Activated naive CD4-positive, alpha-beta T cell treated with anti-CD3 and anti-CD28 coated beads, Interleukin-2, amount 50 U/mL, for 72 hours (primary cell): Measurements from ENCODE around the gene TPSG1. TPM values are rescaled to one million over a fixed set of nuclear protein-coding genes. Genes with fewer than 3 reads are reported as not detected.
"Not testable (repeated sequence)": the region's sequence is repeated elsewhere in the genome, so short reads cannot be mapped to it uniquely, and the experiment has no call there.

Experiments used
- ATAC-seq, 2 donors: fragments of 150-1000 bp; cut with Tn5 transposase; 2 replicates each; pipeline ENCODE4 v1.10.0; 2021; ENCODE audit warnings: mild to moderate bottlenecking in 2 of 2, moderate library complexity in 2 of 2
- DNase-seq, 2 donors: peaks; one replicate each; pipeline ENCODE4 v3.0.0; 2021 to 2022; ENCODE audit warnings: low spot score in 2 of 2
- H3K27ac Mint-ChIP-seq, 2 donors: one replicate each; pipeline ENCODE4 v1.8.0; 2022; ENCODE audit warnings: mild to moderate bottlenecking in 2 of 2, mixed read lengths in 2 of 2
- H3K36me3 Mint-ChIP-seq, 2 donors: one replicate each; pipeline ENCODE4 v1.8.0; 2022; ENCODE audit warnings: mixed read lengths in 2 of 2
- H3K9me3 Mint-ChIP-seq, 2 donors: one replicate each; pipeline ENCODE4 v1.8.0; 2022; ENCODE audit warnings: mixed read lengths in 2 of 2
- total RNA-seq, 2 donors: library from RNA; stranded (reverse); gene quantifications; one replicate each; pipeline ENCODE4 v1.2.3, GENCODE V29; 2022

Gene TPSG1
- total RNA-seq, 2 donors from 2014 or later, result not detected

DNA sequence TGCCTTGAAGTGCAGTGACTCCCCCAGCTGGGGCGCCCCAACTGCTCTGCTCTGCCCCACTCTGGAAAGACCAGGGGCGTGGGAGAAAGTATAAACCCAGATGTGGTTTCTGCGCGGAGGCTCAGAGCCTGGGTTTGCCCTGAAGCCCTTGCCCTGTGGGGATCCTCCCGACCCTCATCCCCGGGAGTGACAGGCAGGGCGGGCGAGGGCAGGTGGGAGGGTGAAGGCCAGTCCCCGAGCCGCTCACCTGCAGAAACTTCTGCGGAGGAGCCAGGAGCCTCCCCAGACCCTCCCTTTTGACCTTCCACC is 34.6 kb upstream of the TPSG1 start:
- H3K36me3 Mint-ChIP-seq, result no peaks in the 10 kb centered on the region
- peaks cover 6% of the 10 kb centered on the region in 2 donors for H3K9me3 Mint-ChIP-seq
- ATAC-seq (no peak), DNase-seq (no peak)
- no peak overlapping the region for H3K27ac Mint-ChIP-seq

DNA sequence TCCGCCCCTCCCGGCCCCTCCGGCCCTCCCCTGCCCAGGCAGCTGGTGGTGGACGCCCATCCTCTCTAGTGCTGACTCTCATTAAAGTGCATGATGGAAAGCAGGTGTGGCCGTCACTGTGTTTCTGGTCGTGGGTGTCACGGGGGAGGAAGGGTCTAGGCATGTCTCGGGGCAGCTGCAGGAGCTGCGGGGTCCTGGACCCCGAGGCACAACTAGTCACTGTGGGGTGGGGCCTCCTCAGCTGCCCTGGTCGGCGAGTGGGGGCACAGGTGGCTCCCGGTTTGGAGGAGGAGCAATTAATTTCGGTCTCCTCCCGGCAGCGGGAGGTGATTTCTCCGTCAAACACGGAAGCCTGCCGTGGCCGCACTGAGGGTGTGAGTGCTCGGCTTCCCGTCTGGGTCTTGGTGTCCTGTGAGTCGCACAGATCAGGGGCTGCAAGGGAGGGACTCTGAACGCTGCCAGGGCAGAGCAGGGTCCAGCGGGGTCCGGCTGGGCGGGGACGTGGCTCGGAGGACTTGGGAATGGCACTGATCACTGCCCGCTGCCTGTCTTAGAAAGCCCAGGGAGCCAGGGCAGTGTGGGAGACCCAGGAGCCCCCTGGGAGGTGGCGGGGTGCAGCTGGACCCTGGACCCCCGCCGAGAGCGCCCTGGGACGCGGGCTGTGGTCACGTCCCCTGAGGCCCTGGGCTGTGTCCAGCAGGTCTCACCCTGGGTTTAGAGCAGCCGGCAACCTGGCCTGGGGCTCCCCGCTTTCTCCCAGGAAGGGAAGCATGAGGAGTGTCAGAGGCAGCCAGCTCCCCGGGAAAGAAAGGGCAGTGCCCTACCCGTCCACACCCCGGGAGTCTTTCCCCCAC is 34.1 kb upstream of the TPSG1 start:
- no peak overlapping the region for H3K27ac Mint-ChIP-seq
- DNase-seq (no peak), ATAC-seq (no peak)
- no peaks in the 10 kb centered on the region for H3K36me3 Mint-ChIP-seq
- H3K9me3 Mint-ChIP-seq, result peaks cover under 1% of the 10 kb centered on the region in 2 donors

DNA sequence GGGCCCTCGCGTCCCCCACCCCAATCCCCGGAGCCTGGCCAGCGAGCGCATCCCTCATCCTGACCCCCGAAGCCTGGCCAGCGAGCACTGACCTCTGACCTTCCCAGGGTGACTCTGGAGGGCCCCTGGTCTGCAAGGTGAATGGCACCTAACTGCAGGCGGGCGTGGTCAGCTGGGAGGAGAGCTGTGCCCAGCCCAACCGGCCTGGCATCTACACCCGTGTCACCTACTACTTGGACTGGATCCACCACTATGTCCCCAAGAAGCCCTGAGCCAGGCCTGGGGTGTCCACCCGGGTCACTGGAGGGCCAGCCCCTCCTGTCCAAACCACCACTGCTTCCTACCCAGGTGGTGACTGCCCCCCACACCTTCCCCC is 33.1 kb upstream of the TPSG1 start:
- H3K9me3 Mint-ChIP-seq, result no peaks in the 10 kb centered on the region

DNA sequence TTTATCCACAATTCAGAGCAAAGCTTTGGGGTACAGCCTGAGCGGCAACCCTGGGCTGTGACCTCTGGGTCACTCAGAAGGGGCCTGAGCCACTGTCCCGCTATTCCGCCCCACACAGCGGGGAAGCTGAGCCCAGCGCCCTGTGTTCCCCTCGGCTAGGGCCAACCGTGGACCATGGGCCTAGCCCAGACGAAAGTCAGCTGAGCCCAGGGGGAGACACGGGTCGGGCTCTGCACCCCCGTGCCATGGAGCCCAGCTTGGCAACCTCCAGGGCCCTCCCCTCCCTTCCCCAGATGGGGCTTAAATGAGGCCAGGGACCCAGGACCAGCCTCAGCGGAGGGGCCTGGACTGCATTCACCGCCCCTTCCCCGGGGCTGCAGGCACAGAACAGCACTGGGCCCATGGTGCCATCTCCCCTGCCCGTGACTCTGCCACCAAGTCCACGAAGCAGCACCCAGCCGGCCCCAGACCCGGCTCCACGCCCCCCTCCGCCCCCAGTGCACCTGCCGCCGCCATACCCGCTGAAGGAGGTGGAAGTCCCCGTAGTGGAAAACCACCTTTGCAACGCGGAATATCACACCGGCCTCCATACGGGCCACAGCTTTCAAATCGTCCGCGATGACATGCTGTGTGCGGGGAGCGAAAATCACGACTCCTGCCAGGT is 32.6 kb upstream of the TPSG1 start:
- Mint-ChIP-seq H3K9me3 (no peaks in the 10 kb centered on the region), H3K27ac (no peak overlapping the region), H3K36me3 (no peaks in the 10 kb centered on the region)
- no peak for DNase-seq
- no peak for ATAC-seq

More for the DNA sequence above, 33.1 kb upstream of the TPSG1 start:
- Mint-ChIP-seq H3K27ac (no peak overlapping the region), H3K36me3 (no peaks in the 10 kb centered on the region)
- ATAC-seq (no peak), DNase-seq (no peak)

DNA sequence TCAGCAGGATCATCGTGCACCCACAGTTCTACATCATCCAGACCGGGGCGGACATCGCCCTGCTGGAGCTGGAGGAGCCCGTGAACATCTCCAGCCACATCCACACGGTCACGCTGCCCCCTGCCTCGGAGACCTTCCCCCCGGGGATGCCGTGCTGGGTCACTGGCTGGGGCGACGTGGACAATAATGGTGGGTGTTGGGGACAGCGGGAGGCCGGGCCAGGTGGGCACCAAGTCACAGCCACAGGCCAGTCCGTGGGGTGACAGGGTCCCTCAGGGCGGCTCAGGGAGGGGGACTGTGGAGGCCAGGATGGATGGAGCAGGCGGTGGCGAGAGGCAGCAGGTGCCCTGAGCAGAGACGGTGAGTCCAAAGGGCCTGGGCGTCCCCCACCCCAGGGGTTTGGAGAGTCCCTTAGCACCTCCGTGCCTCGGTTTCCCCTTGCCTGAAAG is 31.8 kb upstream of the TPSG1 start:
- Mint-ChIP-seq H3K9me3 (no peaks in the 10 kb centered on the region), H3K27ac (no peak overlapping the region), H3K36me3 (no peaks in the 10 kb centered on the region)
- ATAC-seq (no peak), DNase-seq (no peak)

DNA sequence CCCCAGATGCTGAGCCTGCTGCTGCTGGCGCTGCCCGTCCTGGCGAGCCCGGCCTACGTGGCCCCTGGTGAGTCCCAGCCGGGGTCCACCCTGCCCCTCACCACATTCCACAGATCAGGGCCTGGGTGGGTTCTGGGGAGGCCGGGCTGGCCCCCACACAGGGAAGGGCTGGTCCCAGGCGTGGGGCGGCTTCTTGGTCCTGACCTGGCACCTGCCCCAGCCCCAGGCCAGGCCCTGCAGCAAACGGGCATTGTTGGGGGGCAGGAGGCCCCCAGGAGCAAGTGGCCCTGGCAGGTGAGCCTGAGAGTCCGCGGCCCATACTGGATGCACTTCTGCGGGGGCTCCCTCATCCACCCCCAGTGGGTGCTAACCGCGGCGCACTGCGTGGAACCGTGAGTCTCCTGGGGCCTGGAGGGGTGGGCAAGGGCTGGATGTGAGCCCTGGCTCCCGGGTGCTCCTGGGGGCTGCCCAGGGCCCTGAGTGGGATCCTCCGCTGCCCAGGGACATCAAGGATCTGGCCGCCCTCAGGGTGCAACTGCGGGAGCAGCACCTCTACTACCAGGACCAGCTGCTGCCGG is 31.3 kb upstream of the TPSG1 start:
- H3K27ac Mint-ChIP-seq, DNase-seq, H3K36me3 Mint-ChIP-seq, H3K9me3 Mint-ChIP-seq, ATAC-seq: not testable (repeated sequence)

DNA sequence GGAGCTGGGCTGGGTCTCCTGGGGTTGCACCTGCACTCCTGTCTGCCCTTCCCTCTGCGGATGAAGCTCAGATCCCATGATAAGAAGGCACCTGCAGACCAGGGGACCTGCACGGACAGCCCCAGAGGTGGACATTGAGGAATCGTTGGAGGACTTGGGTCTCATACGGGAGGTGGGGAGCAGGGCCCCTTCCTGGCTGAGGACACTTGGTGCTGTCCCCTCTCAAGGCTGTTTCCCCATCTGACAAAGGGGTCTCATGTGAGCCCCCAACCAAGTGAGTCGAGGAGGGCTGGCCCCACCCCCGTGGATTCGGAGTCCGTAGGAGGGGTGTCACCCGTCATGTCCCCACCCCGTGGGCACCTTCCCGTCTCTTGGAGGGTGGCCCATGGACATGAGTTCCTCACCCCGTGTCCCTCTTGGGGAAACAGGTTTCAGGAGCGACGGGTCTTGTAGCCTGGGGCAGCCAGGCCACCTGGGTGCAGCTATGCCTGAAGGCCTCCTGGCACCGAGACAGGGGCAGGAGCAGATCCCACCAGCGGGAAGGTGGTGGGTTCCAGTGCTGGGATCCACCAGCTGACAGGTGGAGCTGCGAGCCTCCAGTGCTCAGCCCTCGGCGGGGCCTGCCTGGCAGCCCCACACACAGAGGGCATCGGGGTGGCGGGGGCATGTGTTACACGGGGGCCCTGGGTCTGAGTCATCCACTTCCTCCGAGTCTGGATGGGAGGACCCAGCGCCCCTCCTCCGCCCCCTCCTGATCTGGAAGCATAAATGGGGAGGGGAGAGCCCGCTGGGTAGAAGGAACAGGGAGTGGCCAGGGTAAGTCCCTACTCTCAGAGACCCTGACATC is 30.4 kb upstream of the TPSG1 start, which contains the start of gene TPSD1:
Gene TPSD1, plus strand, starts transcription at position 794 of the 847 bp plus-strand sequence. CDS start 212 bp downstream, outside the sequence.
- ATAC-seq, H3K27ac Mint-ChIP-seq, DNase-seq, H3K36me3 Mint-ChIP-seq, H3K9me3 Mint-ChIP-seq: not testable (repeated sequence)

DNA sequence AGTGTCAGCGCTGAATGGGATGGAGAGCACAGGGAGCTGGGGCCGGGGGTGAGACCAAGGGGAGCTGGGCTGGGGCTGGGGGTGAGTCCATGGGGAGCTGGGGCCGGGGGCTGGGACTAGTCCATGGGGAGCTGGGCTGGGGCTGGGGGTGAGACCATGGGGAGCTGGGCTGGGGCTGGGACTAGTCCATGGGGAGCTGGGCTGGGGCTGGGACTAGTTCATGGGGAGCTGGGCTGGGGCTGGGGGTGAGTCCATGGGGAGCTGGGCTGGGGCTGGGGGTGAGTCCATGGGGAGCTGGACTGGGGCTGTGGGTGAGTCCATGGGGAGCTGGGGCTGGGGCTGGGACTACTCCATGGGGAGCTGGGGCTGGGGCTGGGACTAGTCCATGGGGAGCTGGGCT is 29.8 kb upstream of the TPSG1 start:
- ATAC-seq, H3K36me3 Mint-ChIP-seq, DNase-seq, H3K9me3 Mint-ChIP-seq, H3K27ac Mint-ChIP-seq: not testable (repeated sequence)

DNA sequence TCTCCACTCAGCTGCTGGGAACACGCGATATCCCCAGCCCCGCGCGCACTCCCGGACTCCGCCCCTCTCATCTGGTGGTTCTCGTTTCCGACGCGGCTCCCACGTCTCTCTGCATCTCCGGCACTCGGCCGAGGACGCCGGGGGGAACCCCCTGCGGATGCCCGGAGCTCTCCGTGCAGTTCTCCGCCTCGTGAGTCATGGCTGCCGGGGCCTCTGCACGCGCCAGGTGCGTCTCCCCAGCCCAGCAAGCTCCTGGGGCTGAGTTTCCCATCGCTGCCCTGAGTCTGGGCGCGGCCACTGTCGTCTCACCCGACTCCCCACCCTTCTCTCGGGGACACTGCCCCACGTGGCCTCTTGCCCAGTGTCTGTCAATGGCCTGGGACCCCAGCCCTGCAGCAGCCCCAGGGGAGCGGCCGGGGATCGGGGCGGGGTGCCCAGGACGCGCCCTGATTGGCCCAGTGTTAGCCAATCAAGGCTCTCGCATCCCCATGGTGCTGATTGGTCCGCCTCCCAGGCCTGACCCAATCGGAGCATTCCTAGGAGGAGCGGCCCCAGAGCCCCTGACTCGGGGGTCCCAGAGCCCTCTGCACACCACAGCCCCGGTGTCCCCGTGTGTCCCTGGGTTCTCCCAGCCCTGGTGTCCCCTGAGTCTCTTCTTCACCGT is 28.8 kb upstream of the TPSG1 start:
- H3K36me3 Mint-ChIP-seq, H3K9me3 Mint-ChIP-seq, H3K27ac Mint-ChIP-seq, DNase-seq: not testable (repeated sequence)
- peak; percentile 56 to 61 for ATAC-seq

DNA sequence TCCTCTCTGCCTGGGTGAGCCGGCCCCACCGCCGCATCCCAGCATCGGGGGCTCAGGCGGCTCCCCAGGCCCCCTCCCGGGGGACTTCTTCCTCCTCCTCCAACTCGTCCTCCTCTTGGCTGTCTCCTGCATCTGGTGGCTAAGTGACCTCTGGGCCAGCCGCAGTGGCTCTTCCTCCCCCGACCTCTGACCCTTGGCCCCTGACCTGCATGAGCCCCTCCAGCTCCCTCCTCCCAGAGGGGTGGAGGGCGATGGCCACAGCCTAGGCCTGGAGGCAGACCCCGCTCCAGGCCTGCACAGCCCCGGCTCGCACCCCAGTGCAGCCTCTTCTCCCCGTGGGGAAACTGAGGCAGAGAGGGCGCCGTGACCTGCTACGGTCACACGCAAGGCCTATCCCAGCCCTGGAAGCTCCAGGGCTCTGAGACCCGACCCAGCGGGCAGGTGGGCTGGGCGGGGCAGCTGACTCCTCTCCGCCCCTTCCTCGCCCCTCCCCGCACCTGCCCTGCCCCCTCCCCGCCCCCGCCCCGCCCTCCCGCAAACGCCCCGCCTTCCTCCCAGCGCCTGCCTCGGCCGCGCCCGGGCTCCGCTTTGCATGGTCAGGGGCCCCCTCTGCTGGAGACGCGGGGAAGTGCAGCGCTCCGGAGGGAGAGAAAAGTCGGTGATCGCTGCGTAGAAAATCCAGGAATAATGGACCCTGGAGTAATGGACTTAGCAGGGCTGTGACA is 24.1 kb upstream of the TPSG1 start:
- not testable (repeated sequence) for H3K27ac Mint-ChIP-seq, H3K9me3 Mint-ChIP-seq, H3K36me3 Mint-ChIP-seq, DNase-seq
- ATAC-seq, result peak; percentile 36 to 67

DNA sequence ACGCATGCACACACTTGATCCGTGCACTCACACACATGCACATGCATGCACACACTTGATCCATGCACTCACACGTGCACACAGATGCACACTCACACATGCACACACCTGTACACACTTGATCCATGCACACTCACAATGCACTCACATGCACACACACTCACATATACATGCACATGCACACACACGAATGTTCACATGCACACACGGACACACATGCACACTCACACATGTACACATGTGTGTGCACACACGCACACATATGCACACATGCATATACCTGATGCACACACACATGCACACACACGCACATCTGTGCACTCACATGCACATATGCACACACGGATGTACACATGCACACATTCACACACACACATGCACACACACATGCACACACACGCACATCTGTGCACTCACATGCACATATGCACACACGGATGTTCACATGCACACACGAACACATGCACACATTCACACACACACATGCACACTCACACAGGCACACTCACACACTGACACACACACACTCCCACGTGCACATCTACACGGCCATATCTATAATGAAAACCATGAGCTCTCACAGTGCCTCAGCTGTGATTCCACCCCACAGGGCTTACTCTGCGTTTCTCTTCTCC is 23.0 kb upstream of the TPSG1 start:
- H3K27ac Mint-ChIP-seq, ATAC-seq, DNase-seq, H3K36me3 Mint-ChIP-seq, H3K9me3 Mint-ChIP-seq: not testable (repeated sequence)

DNA sequence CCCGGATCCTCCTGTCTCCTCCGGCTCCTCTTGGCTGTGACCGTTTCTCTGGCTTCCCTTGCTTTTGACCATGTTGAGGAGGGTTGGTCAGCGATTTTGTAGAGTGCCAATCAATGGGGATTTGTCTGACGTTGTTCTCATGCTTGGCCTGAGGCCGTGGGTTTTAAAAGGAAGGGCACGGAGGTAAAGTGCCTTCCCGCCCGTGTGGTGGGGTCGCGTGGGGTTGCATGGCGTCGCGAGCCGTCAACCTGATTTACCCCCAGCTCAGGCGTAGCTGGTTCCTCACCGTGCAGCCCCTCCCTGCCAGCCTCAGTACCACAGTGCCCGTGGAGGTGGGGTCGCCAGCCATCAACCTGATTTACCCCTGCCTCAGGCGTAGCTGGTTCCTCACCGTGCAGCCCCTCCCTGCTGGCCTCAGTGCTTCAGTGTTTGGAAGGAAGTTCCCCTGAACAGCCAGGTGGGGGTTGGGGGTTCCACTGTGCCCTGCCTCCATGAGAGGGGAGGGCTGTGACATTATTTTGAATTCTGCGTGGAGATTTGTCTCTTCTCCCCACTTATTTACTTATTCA is 20.5 kb upstream of the TPSG1 start:
- ATAC-seq, result no peak
- no peak for DNase-seq
- Mint-ChIP-seq H3K36me3 (no peaks in the 10 kb centered on the region), H3K27ac (no peak overlapping the region), H3K9me3 (no peaks in the 10 kb centered on the region)

DNA sequence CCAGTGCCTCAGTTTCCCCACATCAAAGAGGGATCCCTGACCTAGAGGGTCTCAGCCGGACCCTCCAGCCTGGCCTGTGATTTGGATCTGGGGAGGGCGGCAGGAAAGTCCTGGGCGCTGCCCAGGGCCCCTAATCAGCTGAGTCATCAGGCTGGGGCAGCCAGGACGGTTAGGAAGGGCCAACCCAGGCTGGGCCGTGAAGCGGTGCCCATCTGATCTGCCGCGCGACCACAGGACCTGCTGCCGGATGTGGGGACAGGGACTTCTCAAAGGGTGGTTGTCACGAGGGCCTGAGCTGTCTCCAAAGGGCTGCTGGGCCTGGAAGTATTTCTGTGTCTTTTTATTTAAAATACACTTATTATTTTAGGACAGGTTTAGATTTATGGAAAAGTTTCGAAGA is 19.8 kb upstream of the TPSG1 start:
- no peaks in the 10 kb centered on the region for H3K9me3 Mint-ChIP-seq
- DNase-seq (no peak), ATAC-seq (peak; percentile 20 to 86)

DNA sequence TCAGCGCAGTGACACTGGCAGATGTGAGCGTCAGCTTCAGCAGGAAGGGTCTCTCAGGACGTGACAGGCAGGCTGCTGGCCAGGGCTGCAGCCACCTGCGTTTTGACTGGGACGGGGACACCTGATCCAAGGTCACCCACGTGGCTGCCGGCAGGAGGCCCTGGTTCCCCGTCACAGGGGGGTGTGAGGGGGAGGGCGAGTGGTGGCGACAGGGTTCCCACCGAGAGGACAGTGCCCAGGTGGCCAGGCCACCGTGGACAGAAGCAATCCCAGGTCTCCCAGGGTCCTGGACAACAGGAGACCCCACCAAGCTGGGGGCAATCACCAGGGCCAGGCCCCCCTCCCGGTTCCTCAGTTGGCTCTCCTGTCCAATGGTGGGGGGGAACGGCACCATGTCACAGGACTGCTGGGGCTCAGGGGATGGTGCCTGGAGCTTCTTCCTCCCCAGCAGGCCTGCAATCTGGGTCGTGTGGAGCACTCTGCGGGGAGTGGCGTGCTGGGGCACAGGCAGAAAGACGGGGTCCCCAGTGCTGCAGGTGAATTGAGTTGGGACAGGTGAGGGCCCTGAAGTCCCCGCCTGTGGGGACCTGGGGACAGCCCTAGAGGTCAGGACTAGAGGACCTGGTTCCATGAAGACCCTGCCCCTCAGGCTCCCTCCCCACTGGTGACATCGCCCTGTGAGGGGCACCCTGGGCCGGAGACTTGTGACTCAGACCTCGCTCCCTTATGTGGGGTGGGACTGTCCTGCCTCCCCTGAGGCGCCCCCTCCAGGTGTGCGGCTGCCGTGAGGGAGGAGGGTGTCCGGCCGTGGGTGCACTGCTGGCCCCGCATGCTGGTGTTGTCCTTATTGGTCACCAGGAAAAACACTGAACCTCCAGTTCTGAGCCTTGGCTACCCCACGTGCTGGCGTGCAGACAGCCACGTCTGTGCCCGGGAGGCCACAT is 19.1 kb upstream of the TPSG1 start:
- DNase-seq, H3K9me3 Mint-ChIP-seq, H3K27ac Mint-ChIP-seq, H3K36me3 Mint-ChIP-seq: not testable (repeated sequence)
- peak in 1 of 2 donors; percentile 23 for ATAC-seq

More for the DNA sequence above, 19.8 kb upstream of the TPSG1 start:
- no peak overlapping the region for H3K27ac Mint-ChIP-seq
- no peaks in the 10 kb centered on the region for H3K36me3 Mint-ChIP-seq
